Measurements from ENCODE around the gene MDN1.

MDN1 gene

GRCh38 chr6:89618026-89618425 is 201.6 kb downstream of the MDN1 start:
- H3K4me3 ChIP-seq (ENCODE audit: control insufficient read depth, low read depth, low read length) = no peak overlapping the region
- TF ChIP-seq CTCF (conservative IDR thresholded peaks at IDR 0.05; ENCODE audit: control insufficient read depth, insufficient read depth, low read depth, low read length) = no peak
- DNase-seq (ENCODE audit: low read depth) = no peak

GRCh38 chr6:89616531-89616930 is 203.1 kb downstream of the MDN1 start:
- DNase-seq (ENCODE audit: low read depth) = no peak

GRCh38 chr6:89615882-89616281 is 203.7 kb downstream of the MDN1 start:
- no peak for TF ChIP-seq CTCF (conservative IDR thresholded peaks at IDR 0.05; ENCODE audit: control insufficient read depth, insufficient read depth, low read depth, low read length)
- H3K4me3 ChIP-seq (ENCODE audit: control insufficient read depth, low read depth, low read length) = no peak overlapping the region
- DNase-seq (ENCODE audit: low read depth) = no peak

More at GRCh38 chr6:89616531-89616930, 203.1 kb downstream of the MDN1 start:
- TF ChIP-seq CTCF (conservative IDR thresholded peaks at IDR 0.05; ENCODE audit: control insufficient read depth, insufficient read depth, low read depth, low read length) = no peak
- H3K4me3 ChIP-seq (ENCODE audit: control insufficient read depth, low read depth, low read length) = no peak overlapping the region

GRCh38 chr6:89613790-89614189 is 205.8 kb downstream of the MDN1 start:
- TF ChIP-seq CTCF (conservative IDR thresholded peaks at IDR 0.05; ENCODE audit: control insufficient read depth, insufficient read depth, low read depth, low read length) = no peak
- no peak for DNase-seq (ENCODE audit: low read depth)
- H3K4me3 ChIP-seq (ENCODE audit: control insufficient read depth, low read depth, low read length) = no peak overlapping the region

- no peak for TF ChIP-seq CTCF (conservative IDR thresholded peaks at IDR 0.05; ENCODE audit: control insufficient read depth, insufficient read depth, low read depth, low read length)
- DNase-seq (ENCODE audit: low read depth) = no peak
- H3K4me3 ChIP-seq (ENCODE audit: control insufficient read depth, low read depth, low read length) = no peak overlapping the region
Measured at GRCh38 chr6:89612121-89612520, 207.5 kb downstream of the MDN1 start.

- H3K4me3 ChIP-seq (ENCODE audit: control insufficient read depth, low read depth, low read length) = no peak overlapping the region
- no peak for TF ChIP-seq CTCF (conservative IDR thresholded peaks at IDR 0.05; ENCODE audit: control insufficient read depth, insufficient read depth, low read depth, low read length)
- peak; percentile 29 for DNase-seq (ENCODE audit: low read depth)
Measured at GRCh38 chr6:89611666-89612065, 207.9 kb downstream of the MDN1 start.

- peak; percentile 78 for TF ChIP-seq CTCF (conservative IDR thresholded peaks at IDR 0.05; ENCODE audit: control insufficient read depth, insufficient read depth, low read depth, low read length)
- no peak overlapping the region for H3K4me3 ChIP-seq (ENCODE audit: control insufficient read depth, low read depth, low read length)
- DNase-seq (ENCODE audit: low read depth) = peak; percentile 32
Measured at GRCh38 chr6:89610149-89610642, 209.4 kb downstream of the MDN1 start.
